NCI-H2227 treated with DMSO at 0.1 percent for 48 hours (cell line): ENCODE results near the gene THBD.

Experiments
- DNase-seq: peaks from one replicate; lab custom pipeline; 2025; lab: John Stamatoyannopoulos, UW

THBD gene, protein sequence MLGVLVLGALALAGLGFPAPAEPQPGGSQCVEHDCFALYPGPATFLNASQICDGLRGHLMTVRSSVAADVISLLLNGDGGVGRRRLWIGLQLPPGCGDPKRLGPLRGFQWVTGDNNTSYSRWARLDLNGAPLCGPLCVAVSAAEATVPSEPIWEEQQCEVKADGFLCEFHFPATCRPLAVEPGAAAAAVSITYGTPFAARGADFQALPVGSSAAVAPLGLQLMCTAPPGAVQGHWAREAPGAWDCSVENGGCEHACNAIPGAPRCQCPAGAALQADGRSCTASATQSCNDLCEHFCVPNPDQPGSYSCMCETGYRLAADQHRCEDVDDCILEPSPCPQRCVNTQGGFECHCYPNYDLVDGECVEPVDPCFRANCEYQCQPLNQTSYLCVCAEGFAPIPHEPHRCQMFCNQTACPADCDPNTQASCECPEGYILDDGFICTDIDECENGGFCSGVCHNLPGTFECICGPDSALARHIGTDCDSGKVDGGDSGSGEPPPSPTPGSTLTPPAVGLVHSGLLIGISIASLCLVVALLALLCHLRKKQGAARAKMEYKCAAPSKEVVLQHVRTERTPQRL

DNA sequence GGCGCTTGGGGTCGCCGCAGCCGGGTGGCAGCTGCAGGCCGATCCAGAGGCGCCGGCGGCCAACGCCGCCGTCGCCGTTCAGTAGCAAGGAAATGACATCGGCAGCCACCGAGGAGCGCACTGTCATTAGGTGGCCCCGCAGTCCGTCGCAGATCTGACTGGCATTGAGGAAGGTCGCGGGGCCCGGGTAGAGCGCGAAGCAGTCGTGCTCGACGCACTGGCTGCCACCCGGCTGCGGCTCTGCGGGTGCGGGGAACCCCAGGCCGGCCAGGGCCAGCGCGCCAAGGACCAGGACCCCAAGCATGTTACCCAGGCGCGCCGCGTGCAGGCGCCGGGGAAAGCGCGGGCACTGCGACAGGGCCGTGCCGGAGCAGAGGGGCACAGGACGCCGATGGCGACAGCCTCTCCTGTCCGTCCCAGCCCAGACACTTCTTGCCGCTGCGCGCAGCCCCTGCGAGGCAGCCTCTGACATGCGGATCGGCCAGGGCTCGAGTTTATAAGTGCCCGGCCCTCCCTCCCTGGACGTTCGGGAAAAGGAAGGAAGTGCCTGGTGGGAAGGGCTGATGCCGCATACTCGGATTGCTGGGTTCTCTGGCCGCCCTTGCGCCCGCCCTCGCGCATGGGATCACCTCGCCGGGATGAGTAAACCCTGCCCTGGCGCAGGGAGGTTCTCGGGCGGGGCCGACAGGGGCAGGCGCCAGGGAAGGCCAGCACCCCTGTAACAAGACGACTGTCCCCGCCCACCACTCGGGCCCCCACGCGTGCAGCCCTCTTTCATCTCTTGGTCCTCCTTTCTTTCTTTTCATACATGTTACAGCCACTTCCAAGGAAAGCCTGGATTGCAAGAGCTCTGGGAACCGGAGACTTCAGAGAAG lies at the start of gene THBD:
TSS of gene THBD (minus strand) at position 472 of the 875 bp plus-strand sequence. CDS start at position 304, 168 bp downstream.
- DNase-seq: no peak

GRCh38 chr20:23097636-23098580 lies 48.4 kb upstream of the THBD start:
- no peak for DNase-seq

GRCh38 chr20:23096986-23097520 lies 47.6 kb upstream of the THBD start:
- DNase-seq: no peak

GRCh38 chr20:23096097-23096496 lies 46.6 kb upstream of the THBD start:
- no peak for DNase-seq

DNA sequence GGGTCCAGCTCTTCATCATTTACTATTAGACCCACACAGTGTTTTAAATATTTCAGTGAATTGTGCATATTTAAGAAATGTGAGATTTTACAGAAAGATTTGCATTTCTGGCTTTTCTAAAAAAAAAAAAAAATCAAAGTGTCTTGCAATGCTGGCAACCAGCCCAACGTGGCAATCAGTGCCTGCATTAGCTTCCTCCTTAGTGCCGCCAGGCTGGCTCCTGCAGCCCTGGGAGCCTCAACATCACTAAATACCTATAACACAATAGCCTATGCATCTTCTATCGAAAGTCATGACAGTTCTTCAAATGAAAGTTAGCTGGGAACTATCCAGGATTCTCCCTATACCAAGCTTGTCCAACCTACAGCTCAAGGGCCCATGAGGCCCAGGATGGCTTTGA lies 46.0 kb upstream of the THBD start:
- no peak for DNase-seq

DNA sequence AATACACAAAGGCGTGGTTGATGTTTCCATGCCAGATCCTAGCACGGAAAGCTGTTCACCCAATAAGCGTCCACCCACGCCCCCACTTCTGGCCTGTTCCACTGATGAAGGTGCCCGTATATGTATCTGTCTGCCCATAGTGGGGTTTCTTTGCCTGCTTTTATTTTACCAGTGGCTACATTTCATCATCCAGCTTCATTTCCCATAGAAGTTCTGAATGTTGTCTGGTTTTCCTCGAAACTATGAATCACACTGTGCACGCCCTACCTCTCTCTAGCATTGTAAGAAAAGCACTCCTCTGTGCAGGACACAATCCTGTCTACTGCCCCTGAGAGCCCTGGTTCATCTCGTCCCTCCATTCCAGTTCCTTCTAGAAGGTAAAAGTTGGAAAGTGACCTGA lies 45.5 kb upstream of the THBD start:
- DNase-seq: no peak

DNA sequence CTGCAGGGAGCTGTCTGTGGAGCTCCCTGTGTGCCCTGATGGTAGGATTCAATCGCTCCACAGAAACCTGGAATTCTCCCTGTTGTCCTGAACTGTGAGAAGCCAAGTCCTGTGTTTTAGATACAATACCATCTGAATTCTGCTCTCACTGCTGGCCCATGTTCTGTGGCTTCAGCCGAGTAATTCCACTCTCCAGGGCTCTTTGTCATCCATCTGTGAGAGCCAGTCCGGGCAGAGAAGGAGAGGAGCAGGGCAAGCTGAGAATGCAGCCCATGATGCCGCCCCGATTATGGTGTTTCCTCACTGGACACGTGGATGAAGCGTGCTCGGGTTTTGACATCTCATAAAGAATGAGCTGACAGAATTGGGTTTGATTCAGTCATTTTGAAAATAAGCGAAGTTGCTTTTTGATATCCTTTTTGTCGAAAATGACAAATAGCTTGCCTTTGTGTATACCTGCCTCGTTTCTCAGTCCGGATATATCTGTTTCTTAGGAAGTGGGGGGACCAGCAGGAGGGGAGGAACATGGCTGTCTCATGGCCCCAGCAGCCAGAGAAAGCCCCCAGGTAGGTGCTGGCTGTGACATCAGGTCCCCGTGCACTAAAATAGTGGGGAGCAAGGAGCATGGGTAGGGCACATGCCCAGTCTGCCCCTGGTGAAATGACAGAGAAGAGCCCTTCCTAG lies 44.9 kb upstream of the THBD start:
- no peak for DNase-seq

DNA sequence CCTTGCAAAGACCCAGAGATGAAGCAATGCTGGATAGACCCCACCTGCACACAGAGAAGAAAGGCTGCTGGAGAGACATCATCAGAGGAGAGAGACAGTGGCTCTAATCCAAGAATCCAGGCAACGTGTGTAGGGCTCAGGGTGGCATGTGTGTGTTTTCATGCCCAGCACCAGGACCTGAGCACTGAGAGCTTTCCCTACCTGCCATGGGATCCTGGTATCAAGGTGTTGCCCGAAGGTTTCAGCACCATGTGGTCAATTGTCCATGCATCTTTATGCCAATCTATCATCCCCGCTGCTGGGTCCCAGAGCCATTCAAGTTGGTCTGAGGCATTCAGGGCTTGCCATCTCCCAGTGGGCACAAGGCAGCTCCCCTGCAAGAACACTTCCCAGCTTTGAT lies 44.1 kb upstream of the THBD start:
- no peak for DNase-seq

- DNase-seq: no peak
Observed at GRCh38 chr20:23092861-23093495, 43.5 kb upstream of the THBD start.

DNA sequence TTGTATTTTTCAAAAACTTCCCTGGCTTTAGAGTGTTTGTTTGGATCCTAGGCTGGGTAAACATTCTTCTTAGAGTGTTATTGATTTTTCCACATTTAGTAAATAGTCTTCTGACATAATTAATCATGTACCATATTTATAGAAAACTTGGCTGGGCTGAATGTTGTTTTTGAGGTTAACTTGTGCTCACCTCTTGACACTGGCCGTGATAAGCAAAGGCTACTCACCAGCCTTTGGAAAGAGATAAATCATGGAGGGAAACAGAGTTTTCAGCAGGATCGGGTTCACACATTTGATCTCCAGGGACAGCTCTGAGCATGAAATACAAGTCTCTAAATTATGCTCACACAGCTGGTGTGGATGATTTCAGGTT lies 42.9 kb upstream of the THBD start:
- DNase-seq: no peak

DNA sequence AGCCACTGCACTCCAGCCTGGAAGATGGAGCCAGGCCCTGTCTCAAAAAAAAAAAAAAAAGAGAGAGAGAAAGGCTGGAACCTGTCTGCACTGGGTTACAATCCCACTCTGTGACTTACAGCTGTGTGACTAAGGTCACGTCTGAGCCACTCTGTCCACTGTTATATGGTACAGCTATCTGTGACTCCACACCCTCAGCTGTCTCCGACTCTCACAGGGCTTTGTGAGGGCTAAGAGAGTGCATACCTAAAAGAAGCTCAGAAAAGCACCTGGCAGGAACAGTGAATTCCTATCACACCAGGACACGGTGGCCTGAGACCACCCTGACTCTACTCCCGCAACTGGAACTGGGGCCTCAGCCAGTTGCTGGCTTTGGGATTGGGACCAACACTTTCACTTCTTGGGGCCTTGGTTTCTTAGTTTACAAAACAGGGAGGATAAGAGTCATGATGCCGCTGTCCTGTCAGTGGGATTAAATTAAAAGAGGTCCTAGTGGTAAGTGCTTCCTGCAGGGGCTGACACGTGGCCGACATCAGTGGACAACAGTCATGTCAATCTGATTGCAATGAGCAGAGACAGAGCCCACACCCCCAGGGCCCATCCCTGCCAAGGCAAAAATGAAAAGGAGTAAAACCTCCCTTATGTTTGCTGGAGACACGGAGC lies 42.4 kb upstream of the THBD start:
- no peak for DNase-seq

DNA sequence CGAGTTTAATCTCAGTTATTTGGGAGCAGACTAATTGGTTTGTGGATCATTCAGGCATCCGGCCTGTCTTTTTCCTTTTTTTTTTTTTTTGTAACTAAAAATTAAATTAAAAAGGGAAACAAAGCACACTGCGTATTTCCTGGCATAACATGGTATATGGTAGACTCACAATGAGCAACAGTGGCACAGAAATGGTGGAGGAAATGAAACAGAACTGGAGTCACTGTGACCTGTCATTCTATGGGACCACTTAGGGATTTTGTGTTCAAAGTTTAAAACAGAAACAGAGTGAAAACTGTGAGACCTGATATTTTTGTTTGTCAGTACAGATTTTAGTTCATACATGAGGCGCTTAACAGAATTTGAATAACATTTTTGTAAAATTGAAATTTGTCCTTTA lies 41.4 kb upstream of the THBD start:
- no peak for DNase-seq

DNA sequence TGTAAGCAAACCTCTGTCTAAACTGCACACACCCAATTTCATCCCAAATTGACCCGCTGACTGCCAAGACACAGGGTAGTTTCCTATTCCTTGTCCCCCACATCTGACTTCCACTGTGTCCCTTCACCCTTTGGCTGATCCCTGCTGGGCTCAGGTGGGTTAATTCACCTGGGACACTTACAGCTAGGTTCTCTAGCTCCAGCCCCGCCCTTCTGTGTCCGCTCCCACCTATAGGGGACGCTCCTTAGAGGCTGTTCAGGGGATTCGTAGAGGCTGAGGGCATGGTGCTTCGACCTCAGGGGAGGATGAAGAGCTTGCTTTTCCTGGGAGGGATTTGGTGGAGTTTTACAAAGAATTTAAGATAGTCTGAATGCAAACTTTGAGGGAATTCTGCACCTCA lies 40.7 kb upstream of the THBD start:
- DNase-seq: no peak

DNA sequence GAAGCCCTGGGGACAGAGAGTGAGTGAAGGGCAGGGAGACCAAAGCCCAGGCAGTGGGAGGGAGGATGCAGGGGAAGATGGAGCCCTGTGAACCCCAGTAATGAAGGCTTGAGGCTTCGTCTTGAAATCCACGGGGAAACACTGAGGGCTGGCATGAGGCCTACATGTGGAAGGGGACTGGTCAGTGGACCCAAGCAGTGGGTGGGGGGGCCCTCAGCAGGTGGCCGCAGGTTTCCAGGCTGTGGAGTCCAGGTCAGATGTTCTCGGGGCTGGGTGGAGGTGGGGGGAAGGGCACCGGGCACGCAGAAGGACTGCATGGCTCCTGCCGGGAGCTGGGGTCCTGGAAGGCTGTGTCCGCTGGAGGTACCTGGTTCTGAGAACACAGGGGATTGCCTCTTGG lies 39.4 kb upstream of the THBD start:
- DNase-seq: no peak

DNA sequence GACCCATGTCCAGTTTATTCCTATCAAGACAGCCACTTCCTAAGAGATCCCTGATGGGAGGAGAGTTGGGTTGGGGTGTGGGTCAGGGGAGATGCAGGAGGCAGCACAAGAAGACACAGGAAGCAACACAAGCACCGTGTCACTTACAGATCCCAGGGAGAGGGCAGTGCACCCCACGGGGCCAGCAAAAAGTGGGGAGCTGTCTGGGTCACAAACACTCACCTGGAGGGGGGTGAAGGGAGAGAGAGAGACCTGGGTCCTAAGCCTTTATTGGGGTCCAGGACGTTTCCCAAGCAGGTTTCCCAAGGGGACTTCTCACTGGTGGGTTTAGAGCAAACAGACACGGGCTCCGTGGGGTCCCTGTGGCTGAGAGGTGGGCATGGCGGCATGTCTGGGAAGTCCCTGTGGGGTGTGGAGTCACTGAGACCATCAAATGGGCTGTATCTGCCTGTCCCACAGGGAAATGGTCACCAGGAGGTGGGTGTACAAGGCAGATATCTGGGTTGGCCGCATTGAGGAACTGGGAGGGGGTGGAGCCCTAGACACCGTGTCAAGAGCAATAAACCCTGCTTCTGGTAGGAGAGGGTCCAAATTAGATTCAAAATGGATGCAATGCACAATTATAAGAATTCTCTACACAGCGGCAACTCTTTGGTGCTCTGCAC lies 38.2 kb upstream of the THBD start:
- DNase-seq: no peak

DNA sequence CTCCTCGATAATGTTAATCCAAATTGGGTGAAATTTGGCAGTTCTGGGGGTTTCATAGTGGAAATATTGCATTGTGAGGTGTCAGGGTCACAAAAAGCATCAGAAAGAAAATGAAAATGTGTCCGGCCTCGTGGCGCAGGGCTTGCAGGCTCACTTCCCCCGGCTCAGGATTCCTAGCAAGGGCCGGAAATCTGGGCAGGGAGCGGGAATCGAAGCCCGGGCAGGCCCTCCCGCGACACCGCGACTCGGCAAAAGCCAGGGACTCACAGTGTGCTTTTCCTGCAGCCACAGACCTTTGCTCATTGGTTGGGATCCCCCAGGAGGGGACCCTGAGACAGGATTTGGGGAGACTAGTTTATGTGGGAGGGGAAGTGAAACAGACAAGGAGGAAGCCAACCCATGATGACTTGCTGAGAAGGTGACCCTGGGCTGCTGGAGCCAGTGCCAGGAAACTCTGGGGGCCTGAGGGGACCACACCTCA lies 37.5 kb upstream of the THBD start:
- DNase-seq: no peak

GRCh38 chr20:23086056-23086566 lies 36.6 kb upstream of the THBD start, which contains the start of gene CD93:
CD93 (minus strand) TSS chr20:23086324; CDS start chr20:23086192, 132 bp downstream.
- DNase-seq: no peak

- DNase-seq: no peak
Observed at GRCh38 chr20:23085436-23086055, 36.1 kb upstream of the THBD start.
